GM12891 (cell line): ENCODE measurements around the gene SBF1.

ENCODE experiments used
- DNase-seq: peaks from one replicate; pipeline ENCODE4 v3.0.0; 2011; ENCODE audit warnings: low spot score; ENCODE audit not compliant: insufficient read length
- FAIRE-seq: peaks from 2 replicates; lab custom pipeline; 2011; peaks lifted over from hg19 to GRCh38; lab: Jason Lieb, UNC
- PAX5 ChIP-seq: IDR thresholded peaks from 2 replicates; pipeline ENCODE4 v1.6.1; 2011; ENCODE audit warnings: low read length, moderate library complexity, mild to moderate bottlenecking; ENCODE audit not compliant: insufficient read depth, severe bottlenecking
- POLR2A ChIP-seq: IDR thresholded peaks from 2 replicates; pipeline ENCODE4 v1.6.1; 2011; ENCODE audit warnings: low read depth, low read length, control low read depth
- POLR2AphosphoS5 ChIP-seq: IDR thresholded peaks from 2 replicates; pipeline ENCODE4 v1.6.1; 2011; ENCODE audit warnings: low read depth, low read length, control low read depth
- POU2F2 ChIP-seq: IDR thresholded peaks from 2 replicates; pipeline ENCODE4 v1.6.1; 2011; ENCODE audit warnings: low read depth, mild to moderate bottlenecking, control low read depth, low read length, moderate library complexity
- SPI1 ChIP-seq: IDR thresholded peaks from 2 replicates; pipeline ENCODE4 v1.6.1; 2011; ENCODE audit warnings: low read depth, low read length, control low read depth
- TAF1 ChIP-seq: IDR thresholded peaks from 2 replicates; pipeline ENCODE4 v1.6.1; 2011; ENCODE audit warnings: low read depth, low read length, control low read depth

Gene SBF1

GRCh38 chr22:50481045-50481439 is 6.2 kb upstream of the SBF1 start:
- FAIRE-seq (no peak), DNase-seq (no peak)
- TF ChIP-seq POLR2A (no peak), SPI1 (no peak), PAX5 (no peak), POU2F2 (no peak), TAF1 (no peak), POLR2AphosphoS5 (no peak)

GRCh38 chr22:50479721-50480120 is 4.9 kb upstream of the SBF1 start:
- TF ChIP-seq PAX5 (no peak), POU2F2 (no peak), POLR2A (no peak), TAF1 (no peak), SPI1 (no peak), POLR2AphosphoS5 (no peak)
- FAIRE-seq (no peak), DNase-seq (no peak)

DNA sequence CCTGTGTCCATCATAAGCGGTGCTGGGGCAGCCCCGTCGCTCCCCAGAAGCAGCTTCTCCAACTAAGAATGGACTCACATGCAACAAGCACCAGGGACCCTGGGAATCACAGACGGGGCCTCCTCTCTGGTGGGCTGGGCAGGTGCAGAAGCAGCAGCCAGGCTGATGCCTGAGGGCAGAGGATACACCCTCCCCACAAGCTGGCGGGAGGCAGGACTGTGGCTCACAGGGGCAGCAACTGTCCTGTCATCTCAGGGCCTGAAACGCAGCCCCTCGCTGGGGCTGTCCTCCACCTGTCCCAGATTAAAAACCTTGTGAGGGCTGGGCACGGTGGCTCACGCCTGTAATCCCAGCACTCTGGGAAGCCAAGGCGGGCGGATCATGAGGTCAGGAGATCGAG is 3.1 kb upstream of the SBF1 start:
- FAIRE-seq, result no peak

DNA sequence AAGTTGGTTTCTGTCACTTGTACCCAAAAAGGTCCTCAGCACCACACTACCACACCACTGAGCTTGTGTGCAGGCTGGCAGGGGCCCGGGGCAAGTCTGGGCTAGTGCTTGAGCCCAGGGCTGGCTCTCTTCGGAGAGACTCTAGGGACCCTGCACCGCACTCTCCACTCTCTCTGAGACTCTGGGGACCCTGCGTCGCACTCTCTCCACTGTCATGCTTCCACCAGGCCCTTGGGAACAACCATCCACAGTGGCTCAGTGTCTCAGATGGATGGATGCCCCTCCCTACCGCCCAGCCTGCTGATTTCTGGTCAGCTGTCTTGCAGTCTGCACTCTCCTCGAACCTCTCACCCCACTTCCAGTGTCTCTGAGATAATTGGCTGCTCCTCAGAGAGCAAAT is 2.0 kb upstream of the SBF1 start:
- TF ChIP-seq SPI1, result no peak
- no peak for TF ChIP-seq TAF1
- TF ChIP-seq POLR2AphosphoS5, result no peak
- no peak for TF ChIP-seq PAX5
- no peak for TF ChIP-seq POU2F2
- TF ChIP-seq POLR2A, result no peak
- peak; percentile 48 for FAIRE-seq
- no peak for DNase-seq

More for the DNA sequence above, 3.1 kb upstream of the SBF1 start:
- no peak for DNase-seq
- TF ChIP-seq SPI1, result no peak
- TF ChIP-seq POLR2AphosphoS5, result no peak
- no peak for TF ChIP-seq POLR2A
- TF ChIP-seq TAF1, result no peak
- no peak for TF ChIP-seq PAX5
- no peak for TF ChIP-seq POU2F2

DNA sequence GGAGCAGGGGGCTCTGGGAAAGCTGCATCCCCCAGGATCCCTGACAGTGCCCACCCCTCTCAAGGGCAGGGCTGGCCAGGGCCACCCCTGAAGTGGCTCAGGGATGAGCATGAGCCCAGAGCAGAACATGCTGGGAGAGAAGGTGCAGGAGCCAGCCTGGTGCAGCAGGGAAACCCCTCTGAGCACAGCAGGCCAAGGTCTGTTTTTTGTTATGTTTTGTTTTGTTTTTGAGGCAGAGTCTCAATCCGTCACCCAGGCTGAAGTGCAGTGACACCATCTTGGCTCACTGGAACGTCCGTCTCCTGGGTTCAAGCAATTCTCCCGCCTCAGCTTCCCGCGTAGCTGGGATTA is 792 bp upstream of the SBF1 start:
- DNase-seq (no peak), FAIRE-seq (peak; percentile 20)
- no peak for TF ChIP-seq PAX5
- no peak for TF ChIP-seq SPI1
- no peak for TF ChIP-seq TAF1
- no peak for TF ChIP-seq POU2F2
- TF ChIP-seq POLR2A, result no peak
- no peak for TF ChIP-seq POLR2AphosphoS5

DNA sequence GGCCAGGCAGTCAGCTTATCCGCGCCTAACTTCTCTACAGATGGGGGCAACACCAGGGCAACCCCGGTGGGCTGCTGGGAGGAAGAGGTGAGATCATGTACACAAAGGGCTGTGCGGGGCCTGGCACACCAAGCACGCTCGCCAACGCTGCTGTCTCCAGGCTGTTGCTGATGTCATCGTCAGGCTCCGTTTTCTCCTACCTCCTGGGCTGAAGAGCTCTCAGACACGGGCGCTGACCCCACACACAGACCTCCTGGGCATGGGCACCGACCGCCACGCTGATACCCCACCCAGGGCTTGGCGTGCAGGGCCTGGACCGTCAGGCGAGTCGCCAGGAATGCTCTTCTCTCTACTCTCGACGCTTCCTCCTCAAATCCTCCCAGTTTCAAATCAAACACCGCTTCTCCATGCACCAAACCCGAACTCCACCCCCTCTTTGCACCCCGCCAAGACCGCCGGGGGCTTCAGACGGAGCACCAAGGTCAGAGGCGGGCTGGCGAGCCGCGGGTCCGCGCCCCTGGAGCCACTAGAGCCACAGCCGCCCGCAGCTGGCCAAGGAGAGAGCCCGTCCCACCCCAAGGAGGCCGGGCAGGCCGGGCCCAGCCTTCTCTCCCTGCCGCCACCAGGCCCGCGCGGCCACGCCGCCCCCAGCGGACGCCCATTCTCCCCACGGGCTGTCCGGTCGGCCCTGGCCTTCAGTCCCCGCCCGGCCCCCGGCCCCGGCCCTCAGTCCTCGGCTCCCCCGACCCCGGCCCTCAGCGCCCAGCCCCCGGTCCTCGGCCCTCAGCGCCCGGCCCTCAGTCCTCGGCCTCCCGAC is 772 bp downstream of the SBF1 start:
- TF ChIP-seq POLR2AphosphoS5, result no peak
- TF ChIP-seq PAX5, result no peak
- TF ChIP-seq TAF1, result no peak
- no peak for TF ChIP-seq POLR2A
- no peak for TF ChIP-seq POU2F2
- TF ChIP-seq SPI1, result no peak
- FAIRE-seq, result peak; percentile 88
- no peak for DNase-seq

- peak; percentile 97 for FAIRE-seq
- TF ChIP-seq TAF1 (no peak), POU2F2 (no peak), SPI1 (no peak), POLR2A (no peak), PAX5 (no peak)
- DNase-seq, result no peak
Observed at GRCh38 chr22:50473088-50473487, 1.7 kb downstream of the SBF1 start.

DNA sequence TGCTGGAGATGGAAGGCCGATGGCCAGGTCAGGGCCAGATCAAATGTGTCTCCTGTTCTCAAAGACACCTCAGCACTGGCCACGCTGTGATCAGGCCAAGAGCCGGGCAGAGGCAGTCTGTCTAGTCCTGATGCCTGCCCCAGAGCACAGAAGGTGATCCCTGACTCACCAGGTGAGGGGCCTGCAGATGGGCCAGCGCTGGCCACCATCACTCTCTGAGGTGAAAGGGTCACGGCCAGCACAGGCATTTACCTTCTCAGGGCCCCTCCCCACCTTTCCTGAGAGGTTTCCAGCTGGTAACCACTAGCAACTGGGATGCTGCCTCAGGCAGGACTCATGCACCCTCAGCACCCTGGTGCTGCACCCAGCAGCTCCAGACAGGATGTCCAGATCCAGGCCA is 2.9 kb downstream of the SBF1 start:
- FAIRE-seq, result no peak
- no peak for TF ChIP-seq TAF1
- TF ChIP-seq SPI1, result no peak
- DNase-seq, result no peak

DNA sequence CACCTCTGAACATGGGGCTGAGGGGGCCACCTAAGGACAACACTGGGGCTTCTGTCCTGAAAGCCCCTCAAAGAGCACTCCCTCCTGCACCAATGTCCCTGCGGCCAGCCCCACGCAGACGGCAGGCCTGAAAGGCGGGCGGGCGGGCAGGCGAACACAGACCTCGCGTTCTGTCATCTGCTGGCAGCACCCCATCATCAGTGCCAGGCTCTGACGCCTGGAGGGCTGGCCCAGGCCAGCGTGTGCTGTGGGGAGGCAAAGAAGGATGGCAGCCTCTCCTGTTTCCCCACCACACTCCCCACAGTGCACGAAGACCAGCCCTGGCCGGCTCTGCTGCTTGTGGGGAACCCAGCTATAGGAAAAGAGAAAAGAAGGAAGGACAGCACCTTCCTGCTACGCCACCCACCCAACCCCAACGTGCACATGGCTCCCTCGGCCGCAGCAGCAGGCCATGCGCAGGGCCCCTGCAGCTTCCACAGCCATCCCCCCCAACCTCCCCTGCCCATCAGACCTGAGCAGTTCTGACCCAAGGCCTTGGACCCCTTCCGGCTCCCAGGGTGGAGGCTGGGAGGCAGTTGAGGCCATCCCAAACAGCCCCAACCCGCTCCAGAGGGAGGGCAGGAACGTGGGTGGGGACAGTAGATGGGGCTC is 3.5 kb downstream of the SBF1 start:
- peak; percentile 69 for FAIRE-seq
- DNase-seq, result no peak
- TF ChIP-seq PAX5 (no peak), TAF1 (no peak), POLR2A (no peak), POLR2AphosphoS5 (no peak), POU2F2 (no peak), SPI1 (no peak)

DNA sequence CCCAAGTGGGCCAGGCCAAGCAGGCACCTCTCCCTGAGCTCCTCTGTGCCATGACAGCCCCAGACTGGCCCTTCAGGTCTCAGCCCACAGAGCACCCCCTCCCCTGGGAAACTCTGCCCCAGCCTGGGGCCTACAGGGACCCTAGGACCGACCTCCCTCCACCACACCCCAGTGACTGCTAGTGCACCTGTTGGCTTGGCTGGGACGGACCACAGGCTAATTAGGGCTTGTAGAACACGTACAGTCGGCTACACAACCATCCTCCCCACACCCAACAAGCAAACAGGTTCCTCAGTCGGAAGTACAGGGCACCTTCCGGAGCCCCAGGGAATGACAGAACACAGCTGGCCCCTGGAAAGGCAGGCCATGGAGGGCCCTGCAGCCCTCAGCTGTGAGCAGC is 4.3 kb downstream of the SBF1 start:
- DNase-seq (no peak), FAIRE-seq (peak; percentile 88)

More for the DNA sequence above, 4.3 kb downstream of the SBF1 start:
- no peak for TF ChIP-seq POLR2A
